Neural progenitor cell (in vitro differentiated cells): ENCODE results near the gene TACR1. TPM values are rescaled to one million over a fixed set of nuclear protein-coding genes. Genes with fewer than 3 reads are reported as not detected.

Source experiments
- DNase-seq: peaks from one replicate; pipeline ENCODE4 v3.0.0-alpha.2; 2016; ENCODE audit warnings: low spot score
- H2AFZ ChIP-seq: fragments of 200-600 bp; sonication (generic); replicated peaks from 2 replicates; pipeline ENCODE4 v1.6.1; 2016; ENCODE audit warnings: antibody characterized with exemption
- H3F3A ChIP-seq: fragments of 200-600 bp; sonication (generic); 2 replicates; pipeline ENCODE4 v1.6.1; 2016; ENCODE audit warnings: antibody characterized with exemption, low read depth
- H3K27ac ChIP-seq: fragments of 200-600 bp; sonication (generic); 2 replicates; pipeline ENCODE4 v1.5.1; 2016; ENCODE audit warnings: mild to moderate bottlenecking
- H3K27me3 ChIP-seq: fragments of 200-600 bp; sonication (generic); 2 replicates; pipeline ENCODE4 v1.6.1; 2016; ENCODE audit warnings: mild to moderate bottlenecking, moderate library complexity
- H3K36me3 ChIP-seq: fragments of 200-600 bp; sonication (generic); 2 replicates; pipeline ENCODE4 v1.5.1; 2016
- H3K4me1 ChIP-seq: fragments of 200-600 bp; sonication (generic); 2 replicates; pipeline ENCODE4 v1.6.1; 2016; ENCODE audit warnings: mixed run types
- H3K4me2 ChIP-seq: fragments of 200-600 bp; sonication (generic); 2 replicates; pipeline ENCODE4 v1.6.1; 2016
- H3K4me3 ChIP-seq: fragments of 200-600 bp; sonication (generic); 2 replicates; pipeline ENCODE4 v1.5.1; 2016
- H3K79me2 ChIP-seq: fragments of 200-600 bp; sonication (generic); 2 replicates; pipeline ENCODE4 v1.6.1; 2016; ENCODE audit warnings: low read depth
- H3K9ac ChIP-seq: fragments of 200-600 bp; sonication (generic); 2 replicates; pipeline ENCODE4 v1.6.1; 2016
- H3K9me3 ChIP-seq: fragments of 200-600 bp; sonication (generic); 2 replicates; pipeline ENCODE4 v1.5.1; 2016; ENCODE audit warnings: low read depth
- H4K20me1 ChIP-seq: fragments of 200-600 bp; sonication (generic); 2 replicates; pipeline ENCODE4 v1.6.1; 2016; ENCODE audit warnings: low read depth
- H3K27ac Mint-ChIP-seq: 3 replicates; pipeline ENCODE4 v1.8.0; 2021; ENCODE audit warnings: mixed read lengths
- H3K27me3 Mint-ChIP-seq: 2 replicates; pipeline ENCODE4 v1.8.0; 2022; ENCODE audit warnings: low read depth, mild to moderate bottlenecking, inconsistent platforms, moderate library complexity, mixed read lengths; ENCODE audit not compliant: insufficient read depth
- H3K36me3 Mint-ChIP-seq: 3 replicates; pipeline ENCODE4 v1.8.0; 2021; ENCODE audit warnings: mixed read lengths
- H3K4me1 Mint-ChIP-seq: 3 replicates; pipeline ENCODE4 v1.8.0; 2021; ENCODE audit warnings: mixed read lengths
- H3K4me3 Mint-ChIP-seq: 3 replicates; pipeline ENCODE4 v1.8.0; 2021; ENCODE audit warnings: mild to moderate bottlenecking, moderate library complexity, mixed read lengths
- H3K9me3 Mint-ChIP-seq: 3 replicates; pipeline ENCODE4 v1.8.0; 2020; ENCODE audit warnings: mixed read lengths
- CTCF ChIP-seq: fragments of 200-600 bp; sonication (generic); IDR thresholded peaks from 2 replicates; pipeline ENCODE4 v1.5.1; 2017; ENCODE audit warnings: antibody characterized with exemption, mild to moderate bottlenecking
- EZH2 ChIP-seq: fragments of 200-600 bp; sonication (generic); IDR thresholded peaks from 2 replicates; pipeline ENCODE4 v1.6.1; 2017; ENCODE audit warnings: antibody characterized with exemption, mild to moderate bottlenecking, moderate library complexity
- EZH2phosphoT487 ChIP-seq: fragments of 200-600 bp; sonication (generic); IDR thresholded peaks from 2 replicates; pipeline ENCODE4 v1.6.1; 2017; ENCODE audit warnings: antibody characterized with exemption
- total RNA-seq: library from RNA; depleted of rRNA; stranded (reverse); fragments of >200 nt; gene quantifications from 2 replicates; pipeline ENCODE4 v1.2.3, GENCODE V29; 2015; ENCODE audit warnings: low replicate concordance

Gene TACR1
- total RNA-seq, 1 donor from 2014 or later, result not detected

GRCh38 chr2:75204833-75205232, 5.5 kb upstream of the TACR1 start:
- peaks cover 43% of the 10 kb centered on the region for H3K27me3 ChIP-seq
- Mint-ChIP-seq H3K36me3 (no peaks in the 10 kb centered on the region), H3K9me3 (no peaks in the 10 kb centered on the region), H3K4me3 (no peak overlapping the region), H3K4me1 (peaks cover 7% of the 10 kb centered on the region), H3K27me3 (peaks cover 14% of the 10 kb centered on the region), H3K27ac (no peak overlapping the region)
- H3K79me2 ChIP-seq, result no peaks in the 10 kb centered on the region
- H4K20me1 ChIP-seq, result no peaks in the 10 kb centered on the region
- peaks cover 3% of the 10 kb centered on the region for H3F3A ChIP-seq
- H3K4me2 ChIP-seq, result no peak overlapping the region
- no peak overlapping the region for H2AFZ ChIP-seq
- H3K9ac ChIP-seq, result no peak overlapping the region
- no peaks in the 10 kb centered on the region for H3K9me3 ChIP-seq
- TF ChIP-seq CTCF, result no peak
- no peak for TF ChIP-seq EZH2phosphoT487
- no peak for TF ChIP-seq EZH2
- H3K36me3 ChIP-seq, result no peaks in the 10 kb centered on the region
- H3K27ac ChIP-seq, result no peak overlapping the region
- DNase-seq, result no peak
- H3K4me1 ChIP-seq, result peaks cover 10% of the 10 kb centered on the region
- no peak overlapping the region for H3K4me3 ChIP-seq

GRCh38 chr2:75202359-75202758, 3.0 kb upstream of the TACR1 start:
- Histone ChIP-seq H3K79me2 (no peaks in the 10 kb centered on the region), H3F3A (peaks cover 13% of the 10 kb centered on the region), H3K4me2 (no peak overlapping the region), H2AFZ (no peak overlapping the region), H3K4me3 (no peak overlapping the region), H3K9me3 (no peaks in the 10 kb centered on the region), H4K20me1 (peaks cover 4% of the 10 kb centered on the region), H3K36me3 (no peaks in the 10 kb centered on the region), H3K9ac (no peak overlapping the region), H3K27me3 (peaks cover 68% of the 10 kb centered on the region), H3K27ac (no peak overlapping the region), H3K4me1 (peaks cover 17% of the 10 kb centered on the region)
- Mint-ChIP-seq H3K36me3 (no peaks in the 10 kb centered on the region), H3K4me3 (no peak overlapping the region), H3K4me1 (peaks cover 14% of the 10 kb centered on the region), H3K9me3 (no peaks in the 10 kb centered on the region), H3K27me3 (peaks cover 31% of the 10 kb centered on the region), H3K27ac (no peak overlapping the region)
- TF ChIP-seq CTCF (no peak), EZH2phosphoT487 (no peak), EZH2 (no peak)
- DNase-seq, result no peak

- H3K9ac ChIP-seq, result no peak overlapping the region
- no peaks in the 10 kb centered on the region for H3K36me3 ChIP-seq
- peaks cover 4% of the 10 kb centered on the region for H4K20me1 ChIP-seq
- Mint-ChIP-seq H3K27me3 (peaks cover 36% of the 10 kb centered on the region), H3K9me3 (no peaks in the 10 kb centered on the region), H3K36me3 (no peaks in the 10 kb centered on the region), H3K4me3 (peak overlapping the region; percentile 83), H3K27ac (no peak overlapping the region), H3K4me1 (peaks cover 14% of the 10 kb centered on the region)
- H3K79me2 ChIP-seq, result no peaks in the 10 kb centered on the region
- peaks cover 17% of the 10 kb centered on the region for H3K4me1 ChIP-seq
- peak; percentile 72 for DNase-seq
- TF ChIP-seq EZH2phosphoT487 (peak; percentile 51), CTCF (no peak)
- H3F3A ChIP-seq, result peaks cover 13% of the 10 kb centered on the region
- peaks cover 87% of the 10 kb centered on the region for H3K27me3 ChIP-seq
- no peak overlapping the region for H3K27ac ChIP-seq
- H3K9me3 ChIP-seq, result no peaks in the 10 kb centered on the region
- peak overlapping the region; percentile 91 for H3K4me2 ChIP-seq
- H2AFZ ChIP-seq, result peak overlapping the region; percentile 40
- H3K4me3 ChIP-seq, result peak overlapping the region; percentile 51
These were observed 1.1 kb upstream of the TACR1 start for GRCh38 chr2:75200140-75201096.
